HepG2 (cell line): ENCODE data around the gene DACT2. TPM values are rescaled to one million over a fixed set of nuclear protein-coding genes. Genes with fewer than 3 reads are reported as not detected.

Source experiments
- ATAC-seq: fragments of 200-7000 bp; cut with Tn5 transposase; 3 replicates; pipeline ENCODE4 v1.9.1; 2020; ENCODE audit warnings: mild to moderate bottlenecking, moderate library complexity
- BruUV-seq: library from RNA; stranded (reverse); fragments of 400-500 nt; replicated peaks from 2 replicates; lab custom pipeline; 2021; lab: Mats Ljungman, UMichigan
- CTCF ChIA-PET: fragments of 300-600 bp; formaldehyde crosslinking; extraction: SDS; loops from one replicate; lab custom pipeline; 2021; ENCODE audit warnings: low total read pairs, inconsistent platforms, low intra/inter-chr PET ratio; lab: Yijun Ruan, JAX
- POLR2A ChIA-PET: fragments of 350-600 bp; sonication (Branson Sonifier 250); formaldehyde crosslinking; loops from one replicate; lab custom pipeline; 2020; ENCODE audit warnings: antibody characterized with exemption, inconsistent platforms; lab: Yijun Ruan, JAX
- DNase-seq: peaks from one replicate; pipeline ENCODE4 v3.0.0-alpha.2; 2015; ENCODE audit warnings: low spot score
- FAIRE-seq: peaks from 3 replicates; lab custom pipeline; 2011; peaks lifted over from hg19 to GRCh38; lab: Jason Lieb, UNC
- H2AFZ ChIP-seq: one replicate; pipeline ENCODE4 v1.6.1; 2011; ENCODE audit warnings: low read length, inconsistent platforms
- H3K27ac ChIP-seq: fragments of 300-600 bp; 3 replicates; pipeline ENCODE4 v1.8.0; 2011; ENCODE audit warnings: mixed run types, mild to moderate bottlenecking, mixed read lengths, low read length, inconsistent platforms; ENCODE audit not compliant: insufficient read depth; ENCODE audit errors: extremely low read length
- H3K27me3 ChIP-seq, 2 experiments: fragments of 200-600 bp in 1 of 2; 2 replicates in 1 of 2; 3 replicates in 1 of 2; pipeline versions ENCODE4 v1.6.0 to v1.8.0; 2011; ENCODE audit warnings: low read length in 2 of 2, mild to moderate bottlenecking in 2 of 2, moderate library complexity in 2 of 2, inconsistent platforms in 1 of 2; ENCODE audit not compliant: insufficient read depth in 2 of 2, control insufficient read depth in 1 of 2
- H3K36me3 ChIP-seq, 2 experiments: fragments of 200-600 bp in 1 of 2; replicated peaks in 1 of 2; 2 replicates in 1 of 2; 3 replicates in 1 of 2; pipeline versions ENCODE4 v1.5.1 to v1.8.0; 2011; ENCODE audit warnings: low read length in 2 of 2, inconsistent platforms in 1 of 2; ENCODE audit not compliant: insufficient read depth in 2 of 2, control insufficient read depth in 1 of 2
- H3K4me1 ChIP-seq: 2 replicates; pipeline ENCODE4 v1.5.1; 2012; ENCODE audit warnings: low read length, inconsistent platforms; ENCODE audit not compliant: insufficient read depth
- H3K4me2 ChIP-seq: 2 replicates; pipeline ENCODE4 v1.6.0; 2011; ENCODE audit warnings: low read depth, low read length, inconsistent platforms
- H3K4me3 ChIP-seq, 3 experiments: fragments of 200-600 bp in 1 of 3; sonication (generic), shearing (Covaris generic) in 1 of 3; replicated peaks in 1 of 3; 2 replicates each; pipeline ENCODE4 v1.5.1; 2011 to 2016; ENCODE audit warnings: low read length in 3 of 3, inconsistent platforms in 2 of 3, low read depth in 2 of 3, mild to moderate bottlenecking in 2 of 3, control low read depth in 1 of 3, mixed read lengths in 1 of 3; ENCODE audit not compliant: insufficient read depth in 1 of 3
- H3K79me2 ChIP-seq: one replicate; pipeline ENCODE4 v1.6.1; 2011; ENCODE audit warnings: low read length, inconsistent platforms; ENCODE audit not compliant: insufficient read depth
- H3K9ac ChIP-seq: 2 replicates; pipeline ENCODE4 v1.6.0; 2011; ENCODE audit warnings: mild to moderate bottlenecking, low read depth, low read length, inconsistent platforms; ENCODE audit not compliant: insufficient read depth
- H3K9me3 ChIP-seq: 2 replicates; pipeline ENCODE4 v1.5.1; 2012; ENCODE audit warnings: mild to moderate bottlenecking, low read length
- H4K20me1 ChIP-seq: 2 replicates; pipeline ENCODE4 v1.6.0; 2011; ENCODE audit warnings: inconsistent platforms, mild to moderate bottlenecking, low read length, moderate library complexity; ENCODE audit not compliant: insufficient read depth
- HOXA5 ChIP-seq: sonication (generic); formaldehyde crosslinking; IDR thresholded peaks from 2 replicates; pipeline ENCODE4 v1.4.0; 2020; ENCODE audit warnings: missing genetic modification reagents
- ZSCAN29 ChIP-seq: sonication (generic); formaldehyde crosslinking; conservative IDR thresholded peaks from 2 replicates; pipeline ENCODE4 v1.4.0; 2020; ENCODE audit warnings: mild to moderate bottlenecking, missing genetic modification reagents
- WGBS: methylation state at CpG from one replicate; pipeline ENCODE4 v1.1.6; 2017; ENCODE audit warnings: low lambda C conversion rate; 5-methylcytosine and 5-hydroxymethylcytosine counted together
- in situ Hi-C: cut with HindIII; loops from 2 replicates; pipeline ENCODE4 v1.10.0; 2017; ENCODE audit warnings: low pct_unique_long_range_greater_than_20kb; ENCODE audit not compliant: extremely low pct_ligation_motif_present
- intact Hi-C: fragments of 100-400 bp; cut with micrococcal nuclease; formaldehyde crosslinking; loops from one replicate; pipeline ENCODE4 v1.10.0; 2022; ENCODE audit not compliant: unreplicated experiment
- polyA plus RNA-seq, 8 experiments: library from polyadenylated mRNA; depleted of rRNA in 3 of 8; stranded (reverse) in 7 of 8; unstranded in 1 of 8; fragments of >200 nt; fragmentation: Illumina TruSeq in 4 of 8; extraction: Trizol in 4 of 8; gene quantifications; 2 replicates each; pipeline versions ENCODE4 v1.2.1 to v1.2.3, GENCODE V29; 2011 to 2016; ENCODE audit warnings: low read depth in 4 of 8, missing spikeins in 1 of 8, mixed read lengths in 1 of 8; ENCODE audit not compliant: insufficient read depth in 1 of 8
- total RNA-seq, 5 experiments: library from RNA; depleted of rRNA; stranded (reverse); fragments of >200 nt; fragmentation: Illumina TruSeq; extraction: Trizol; gene quantifications; 2 replicates each; pipeline ENCODE4 v1.2.3, GENCODE V29; 2016; ENCODE audit warnings: low read depth in 1 of 5
- TF ChIP-seq, protein P1 (sequence below): sonication (generic); formaldehyde crosslinking; IDR thresholded peaks from 2 replicates; pipeline ENCODE4 v1.4.0; 2020; ENCODE audit warnings: missing genetic modification reagents
- TF ChIP-seq, protein P2 (sequence below): sonication (generic); formaldehyde crosslinking; IDR thresholded peaks from one replicate; pipeline ENCODE4 v1.5.1; 2020; ENCODE audit warnings: mild to moderate bottlenecking, missing genetic modification reagents; ENCODE audit errors: not compliant biosample characterization

Gene DACT2
- total and polyA plus RNA-seq, 2 of the 13 experiments (the other 11 are each of a cell fraction or from before 2014, with no cell fraction given): 0.15 TPM; not detected in 1

DNA sequence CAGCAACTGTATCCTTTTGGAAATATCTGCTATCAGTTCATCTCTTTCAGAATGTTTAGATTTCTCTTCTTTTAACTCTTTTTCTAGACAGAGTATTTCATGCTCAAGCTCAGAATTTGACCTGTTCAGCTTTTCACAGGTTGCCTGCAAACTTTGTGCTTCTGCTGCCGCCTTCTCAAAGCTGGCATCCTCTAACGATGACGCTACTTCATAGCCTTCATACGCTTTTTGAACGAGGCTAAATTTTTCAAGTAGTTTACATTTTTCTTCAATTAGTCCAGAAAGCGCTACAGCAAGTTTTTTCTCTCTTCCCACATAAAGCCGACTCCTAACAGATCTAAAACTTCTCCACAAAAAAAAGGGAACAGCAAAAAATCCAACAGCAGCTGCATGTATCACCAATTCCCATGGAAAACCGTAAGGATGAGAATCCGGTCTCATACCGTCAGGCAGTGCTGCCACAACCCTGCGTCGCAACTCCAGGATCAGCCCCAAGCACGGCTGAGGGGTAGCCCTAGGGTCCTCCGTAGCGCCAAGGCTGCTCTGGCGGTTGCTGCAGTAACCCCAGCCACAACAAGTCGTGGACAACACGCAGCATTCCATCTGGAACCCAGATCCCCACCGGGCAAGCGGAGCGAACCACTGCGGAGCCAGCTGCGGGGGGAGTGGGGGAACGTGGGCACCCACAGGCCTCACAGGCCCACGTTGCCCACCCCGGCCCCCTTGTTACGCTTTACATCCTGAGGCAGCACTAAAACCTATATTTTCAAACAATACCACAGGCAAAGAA lies 30.6 kb downstream of the DACT2 start:
- no peaks in the 10 kb centered on the region for H3K9me3 ChIP-seq
- intact Hi-C loops: no loop called here
- no peak for ATAC-seq
- no peak for DNase-seq
- H2AFZ ChIP-seq: no peak overlapping the region
- no peak overlapping the region for H3K4me3 ChIP-seq
- no peak for FAIRE-seq
- H3K27me3 ChIP-seq: no peaks in the 10 kb centered on the region
- in situ Hi-C loops: no loop called here
- no peak overlapping the region for H3K27ac ChIP-seq
- no peaks in the 10 kb centered on the region for H4K20me1 ChIP-seq
- peaks cover 22% of the 10 kb centered on the region for H3K4me1 ChIP-seq
- 88% methylated on average over 22 of the region's 27 CpGs for WGBS
- no peak overlapping the region for H3K4me2 ChIP-seq
- no peaks in the 10 kb centered on the region for H3K79me2 ChIP-seq
- BruUV-seq: no TSS peak
- ChIA-PET POLR2A (interaction anchor here (0.9 kb wide), 1 partner anchor 13 kb away, joined by 3 read pairs; no protein-coding TSS in a partner anchor), CTCF (no interaction called here)
- H3K9ac ChIP-seq: no peak overlapping the region
- H3K36me3 ChIP-seq: no peaks in the 10 kb centered on the region
- TF ChIP-seq, protein P1, sequence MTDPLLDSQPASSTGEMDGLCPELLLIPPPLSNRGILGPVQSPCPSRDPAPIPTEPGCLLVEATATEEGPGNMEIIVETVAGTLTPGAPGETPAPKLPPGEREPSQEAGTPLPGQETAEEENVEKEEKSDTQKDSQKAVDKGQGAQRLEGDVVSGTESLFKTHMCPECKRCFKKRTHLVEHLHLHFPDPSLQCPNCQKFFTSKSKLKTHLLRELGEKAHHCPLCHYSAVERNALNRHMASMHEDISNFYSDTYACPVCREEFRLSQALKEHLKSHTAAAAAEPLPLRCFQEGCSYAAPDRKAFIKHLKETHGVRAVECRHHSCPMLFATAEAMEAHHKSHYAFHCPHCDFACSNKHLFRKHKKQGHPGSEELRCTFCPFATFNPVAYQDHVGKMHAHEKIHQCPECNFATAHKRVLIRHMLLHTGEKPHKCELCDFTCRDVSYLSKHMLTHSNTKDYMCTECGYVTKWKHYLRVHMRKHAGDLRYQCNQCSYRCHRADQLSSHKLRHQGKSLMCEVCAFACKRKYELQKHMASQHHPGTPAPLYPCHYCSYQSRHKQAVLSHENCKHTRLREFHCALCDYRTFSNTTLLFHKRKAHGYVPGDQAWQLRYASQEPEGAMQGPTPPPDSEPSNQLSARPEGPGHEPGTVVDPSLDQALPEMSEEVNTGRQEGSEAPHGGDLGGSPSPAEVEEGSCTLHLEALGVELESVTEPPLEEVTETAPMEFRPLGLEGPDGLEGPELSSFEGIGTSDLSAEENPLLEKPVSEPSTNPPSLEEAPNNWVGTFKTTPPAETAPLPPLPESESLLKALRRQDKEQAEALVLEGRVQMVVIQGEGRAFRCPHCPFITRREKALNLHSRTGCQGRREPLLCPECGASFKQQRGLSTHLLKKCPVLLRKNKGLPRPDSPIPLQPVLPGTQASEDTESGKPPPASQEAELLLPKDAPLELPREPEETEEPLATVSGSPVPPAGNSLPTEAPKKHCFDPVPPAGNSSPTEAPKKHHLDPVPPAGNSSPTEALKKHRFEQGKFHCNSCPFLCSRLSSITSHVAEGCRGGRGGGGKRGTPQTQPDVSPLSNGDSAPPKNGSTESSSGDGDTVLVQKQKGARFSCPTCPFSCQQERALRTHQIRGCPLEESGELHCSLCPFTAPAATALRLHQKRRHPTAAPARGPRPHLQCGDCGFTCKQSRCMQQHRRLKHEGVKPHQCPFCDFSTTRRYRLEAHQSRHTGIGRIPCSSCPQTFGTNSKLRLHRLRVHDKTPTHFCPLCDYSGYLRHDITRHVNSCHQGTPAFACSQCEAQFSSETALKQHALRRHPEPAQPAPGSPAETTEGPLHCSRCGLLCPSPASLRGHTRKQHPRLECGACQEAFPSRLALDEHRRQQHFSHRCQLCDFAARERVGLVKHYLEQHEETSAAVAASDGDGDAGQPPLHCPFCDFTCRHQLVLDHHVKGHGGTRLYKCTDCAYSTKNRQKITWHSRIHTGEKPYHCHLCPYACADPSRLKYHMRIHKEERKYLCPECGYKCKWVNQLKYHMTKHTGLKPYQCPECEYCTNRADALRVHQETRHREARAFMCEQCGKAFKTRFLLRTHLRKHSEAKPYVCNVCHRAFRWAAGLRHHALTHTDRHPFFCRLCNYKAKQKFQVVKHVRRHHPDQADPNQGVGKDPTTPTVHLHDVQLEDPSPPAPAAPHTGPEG: no peak
- no peak for TF ChIP-seq ZSCAN29
- TF ChIP-seq HOXA5 (CRISPR knock-in tag): no peak
- TF ChIP-seq, protein P2, sequence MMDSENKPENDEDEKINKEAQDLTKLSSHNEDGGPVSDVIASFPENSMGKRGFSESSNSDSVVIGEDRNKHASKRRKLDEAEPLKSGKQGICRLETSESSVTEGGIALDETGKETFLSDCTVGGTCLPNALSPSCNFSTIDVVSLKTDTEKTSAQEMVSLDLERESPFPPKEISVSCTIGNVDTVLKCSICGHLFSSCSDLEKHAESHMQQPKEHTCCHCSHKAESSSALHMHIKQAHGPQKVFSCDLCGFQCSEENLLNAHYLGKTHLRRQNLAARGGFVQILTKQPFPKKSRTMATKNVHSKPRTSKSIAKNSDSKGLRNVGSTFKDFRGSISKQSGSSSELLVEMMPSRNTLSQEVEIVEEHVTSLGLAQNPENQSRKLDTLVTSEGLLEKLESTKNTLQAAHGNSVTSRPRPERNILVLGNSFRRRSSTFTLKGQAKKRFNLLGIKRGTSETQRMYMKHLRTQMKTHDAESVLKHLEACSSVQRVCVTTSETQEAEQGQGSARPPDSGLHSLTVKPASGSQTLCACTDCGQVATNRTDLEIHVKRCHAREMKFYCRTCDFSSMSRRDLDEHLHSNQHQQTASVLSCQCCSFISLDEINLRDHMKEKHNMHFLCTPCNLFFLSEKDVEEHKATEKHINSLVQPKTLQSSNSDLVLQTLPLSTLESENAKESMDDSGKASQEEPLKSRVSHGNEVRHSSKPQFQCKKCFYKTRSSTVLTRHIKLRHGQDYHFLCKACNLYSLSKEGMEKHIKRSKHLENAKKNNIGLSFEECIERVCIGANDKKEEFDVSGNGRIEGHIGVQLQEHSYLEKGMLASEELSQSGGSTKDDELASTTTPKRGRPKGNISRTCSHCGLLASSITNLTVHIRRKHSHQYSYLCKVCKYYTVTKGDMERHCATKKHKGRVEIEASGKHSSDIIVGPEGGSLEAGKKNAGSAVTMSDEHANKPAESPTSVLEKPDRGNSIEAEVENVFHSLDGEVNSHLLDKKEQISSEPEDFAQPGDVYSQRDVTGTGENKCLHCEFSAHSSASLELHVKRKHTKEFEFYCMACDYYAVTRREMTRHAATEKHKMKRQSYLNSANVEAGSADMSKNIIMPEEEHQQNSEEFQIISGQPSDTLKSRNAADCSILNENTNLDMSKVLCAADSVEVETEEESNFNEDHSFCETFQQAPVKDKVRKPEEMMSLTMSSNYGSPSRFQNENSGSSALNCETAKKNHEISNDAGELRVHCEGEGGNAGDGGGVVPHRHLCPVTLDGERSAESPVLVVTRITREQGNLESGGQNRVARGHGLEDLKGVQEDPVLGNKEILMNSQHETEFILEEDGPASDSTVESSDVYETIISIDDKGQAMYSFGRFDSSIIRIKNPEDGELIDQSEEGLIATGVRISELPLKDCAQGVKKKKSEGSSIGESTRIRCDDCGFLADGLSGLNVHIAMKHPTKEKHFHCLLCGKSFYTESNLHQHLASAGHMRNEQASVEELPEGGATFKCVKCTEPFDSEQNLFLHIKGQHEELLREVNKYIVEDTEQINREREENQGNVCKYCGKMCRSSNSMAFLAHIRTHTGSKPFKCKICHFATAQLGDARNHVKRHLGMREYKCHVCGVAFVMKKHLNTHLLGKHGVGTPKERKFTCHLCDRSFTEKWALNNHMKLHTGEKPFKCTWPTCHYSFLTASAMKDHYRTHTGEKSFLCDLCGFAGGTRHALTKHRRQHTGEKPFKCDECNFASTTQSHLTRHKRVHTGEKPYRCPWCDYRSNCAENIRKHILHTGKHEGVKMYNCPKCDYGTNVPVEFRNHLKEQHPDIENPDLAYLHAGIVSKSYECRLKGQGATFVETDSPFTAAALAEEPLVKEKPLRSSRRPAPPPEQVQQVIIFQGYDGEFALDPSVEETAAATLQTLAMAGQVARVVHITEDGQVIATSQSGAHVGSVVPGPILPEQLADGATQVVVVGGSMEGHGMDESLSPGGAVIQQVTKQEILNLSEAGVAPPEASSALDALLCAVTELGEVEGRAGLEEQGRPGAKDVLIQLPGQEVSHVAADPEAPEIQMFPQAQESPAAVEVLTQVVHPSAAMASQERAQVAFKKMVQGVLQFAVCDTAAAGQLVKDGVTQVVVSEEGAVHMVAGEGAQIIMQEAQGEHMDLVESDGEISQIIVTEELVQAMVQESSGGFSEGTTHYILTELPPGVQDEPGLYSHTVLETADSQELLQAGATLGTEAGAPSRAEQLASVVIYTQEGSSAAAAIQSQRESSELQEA (CRISPR knock-in tag): no peak
